ENCODE results near the gene NTM. TPM values are rescaled to one million over a fixed set of nuclear protein-coding genes. Genes with fewer than 3 reads are reported as not detected.

Gene NTM
- polyA plus RNA-seq, 1 donor (not counting 4 experiments of a cell fraction or from before 2014, with no cell fraction given): 47.9 TPM

- Histone ChIP-seq H3K4me3 (ENCODE audit: control insufficient read depth in 2 of 3, extremely low read depth in 1 of 3, insufficient read depth in 2 of 3, low read depth in 1 of 3, low read length in 3 of 3) (no peak overlapping the region), H3K4me1 (ENCODE audit: control insufficient read depth, extremely low read depth, insufficient read depth, low read length) (no peaks in the 10 kb centered on the region), H3K27me3 (ENCODE audit: control insufficient read depth, extremely low read depth, insufficient read depth, low read length) (no peaks in the 10 kb centered on the region), H4K20me1 (ENCODE audit: control insufficient read depth, extremely low read depth, insufficient read depth, low read length) (no peaks in the 10 kb centered on the region), H3K4me2 (ENCODE audit: control insufficient read depth, extremely low read depth, insufficient read depth, low read depth, low read length) (no peak overlapping the region), H3K9me1 (ENCODE audit: control insufficient read depth, extremely low read depth, insufficient read depth, low read length) (no peaks in the 10 kb centered on the region), H3K27ac (ENCODE audit: control insufficient read depth, insufficient read depth, low read length) (no peak overlapping the region), H3K36me3 (ENCODE audit: control insufficient read depth in 2 of 2, extremely low read depth in 1 of 2, insufficient read depth in 2 of 2, low read length in 2 of 2) (no peaks in the 10 kb centered on the region), H3K79me2 (ENCODE audit: control insufficient read depth, insufficient read depth, low read length) (no peaks in the 10 kb centered on the region), H2AFZ (ENCODE audit: control insufficient read depth, low read length) (no peak overlapping the region), H3K9me3 (ENCODE audit: control insufficient read depth, low read depth, low read length) (no peaks in the 10 kb centered on the region), H3K9ac (ENCODE audit: control insufficient read depth, extremely low read depth, insufficient read depth, low read length) (no peak overlapping the region)
- dilution Hi-C loops (cut with MboI; ENCODE audit: extremely low pct_ligation_motif_present, low sequenced_read_pairs): no loop called here
- FAIRE-seq (no peak), DNase-seq (ENCODE audit: low read depth, low spot score) (no peak)
- no peak for TF ChIP-seq EZH2 (IDR thresholded peaks at IDR 0.05; ENCODE audit: low read length)
- TF ChIP-seq, protein P1, sequence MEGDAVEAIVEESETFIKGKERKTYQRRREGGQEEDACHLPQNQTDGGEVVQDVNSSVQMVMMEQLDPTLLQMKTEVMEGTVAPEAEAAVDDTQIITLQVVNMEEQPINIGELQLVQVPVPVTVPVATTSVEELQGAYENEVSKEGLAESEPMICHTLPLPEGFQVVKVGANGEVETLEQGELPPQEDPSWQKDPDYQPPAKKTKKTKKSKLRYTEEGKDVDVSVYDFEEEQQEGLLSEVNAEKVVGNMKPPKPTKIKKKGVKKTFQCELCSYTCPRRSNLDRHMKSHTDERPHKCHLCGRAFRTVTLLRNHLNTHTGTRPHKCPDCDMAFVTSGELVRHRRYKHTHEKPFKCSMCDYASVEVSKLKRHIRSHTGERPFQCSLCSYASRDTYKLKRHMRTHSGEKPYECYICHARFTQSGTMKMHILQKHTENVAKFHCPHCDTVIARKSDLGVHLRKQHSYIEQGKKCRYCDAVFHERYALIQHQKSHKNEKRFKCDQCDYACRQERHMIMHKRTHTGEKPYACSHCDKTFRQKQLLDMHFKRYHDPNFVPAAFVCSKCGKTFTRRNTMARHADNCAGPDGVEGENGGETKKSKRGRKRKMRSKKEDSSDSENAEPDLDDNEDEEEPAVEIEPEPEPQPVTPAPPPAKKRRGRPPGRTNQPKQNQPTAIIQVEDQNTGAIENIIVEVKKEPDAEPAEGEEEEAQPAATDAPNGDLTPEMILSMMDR (optimal IDR thresholded peaks at IDR 0.05 in 1 of 3, IDR thresholded peaks at IDR 0.05 in 1 of 3, conservative IDR thresholded peaks at IDR 0.05 in 1 of 3; ENCODE audit: extremely low read depth in 1 of 3, insufficient read depth in 2 of 3, low read length in 3 of 3): no peak
Measured at GRCh38 chr11:132284048-132284447, 913.6 kb downstream of the NTM start.

DNA sequence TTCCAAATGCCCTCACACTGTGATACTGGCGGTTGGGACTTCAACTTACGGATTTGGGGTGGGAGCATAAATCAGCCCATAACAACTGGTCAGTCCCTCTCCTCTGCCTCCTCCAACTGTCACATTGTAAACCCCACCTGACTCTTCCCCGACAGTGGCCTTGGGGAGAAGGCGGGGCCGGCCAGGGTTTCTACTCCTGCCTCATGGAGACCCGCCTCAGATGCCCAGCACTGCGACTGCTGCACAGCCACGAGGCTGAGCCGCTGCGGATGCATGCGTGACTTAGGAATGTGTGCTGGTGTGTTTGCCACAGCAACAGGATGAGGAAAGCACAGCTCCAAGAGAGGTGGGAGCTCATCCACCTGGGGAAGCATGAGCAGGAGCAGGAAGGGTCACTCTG lies 914.2 kb downstream of the NTM start:
- dilution Hi-C loops (cut with MboI; ENCODE audit: extremely low pct_ligation_motif_present, low sequenced_read_pairs): no loop called here
- Histone ChIP-seq H3K27me3 (ENCODE audit: control insufficient read depth, extremely low read depth, insufficient read depth, low read length) (no peaks in the 10 kb centered on the region), H4K20me1 (ENCODE audit: control insufficient read depth, extremely low read depth, insufficient read depth, low read length) (no peaks in the 10 kb centered on the region), H3K4me1 (ENCODE audit: control insufficient read depth, extremely low read depth, insufficient read depth, low read length) (no peaks in the 10 kb centered on the region), H3K9ac (ENCODE audit: control insufficient read depth, extremely low read depth, insufficient read depth, low read length) (no peak overlapping the region), H3K9me1 (ENCODE audit: control insufficient read depth, extremely low read depth, insufficient read depth, low read length) (no peaks in the 10 kb centered on the region), H3K9me3 (ENCODE audit: control insufficient read depth, low read depth, low read length) (no peaks in the 10 kb centered on the region), H3K36me3 (ENCODE audit: control insufficient read depth in 2 of 2, extremely low read depth in 1 of 2, insufficient read depth in 2 of 2, low read length in 2 of 2) (no peaks in the 10 kb centered on the region), H3K4me2 (ENCODE audit: control insufficient read depth, extremely low read depth, insufficient read depth, low read depth, low read length) (no peak overlapping the region), H3K4me3 (ENCODE audit: control insufficient read depth in 2 of 3, extremely low read depth in 1 of 3, insufficient read depth in 2 of 3, low read depth in 1 of 3, low read length in 3 of 3) (no peak overlapping the region), H2AFZ (ENCODE audit: control insufficient read depth, low read length) (no peak overlapping the region), H3K27ac (ENCODE audit: control insufficient read depth, insufficient read depth, low read length) (no peak overlapping the region), H3K79me2 (ENCODE audit: control insufficient read depth, insufficient read depth, low read length) (no peaks in the 10 kb centered on the region)
- TF ChIP-seq EZH2 (IDR thresholded peaks at IDR 0.05; ENCODE audit: low read length): no peak
- TF ChIP-seq, protein P1 (optimal IDR thresholded peaks at IDR 0.05 in 1 of 3, IDR thresholded peaks at IDR 0.05 in 1 of 3, conservative IDR thresholded peaks at IDR 0.05 in 1 of 3; ENCODE audit: extremely low read depth in 1 of 3, insufficient read depth in 2 of 3, low read length in 3 of 3): no peak
- DNase-seq (ENCODE audit: low read depth, low spot score) (no peak), FAIRE-seq (no peak)
